ENCODE data around the gene PLA2G3. TPM values are rescaled to one million over a fixed set of nuclear protein-coding genes. Genes with fewer than 3 reads are reported as not detected.

Gene PLA2G3
- total and polyA plus RNA-seq, 8 donors = 0.06 to 9.9 (median 0.17) TPM; not detected in 1

- Histone ChIP-seq H3K27ac (peak overlapping the region in 1 of 2 donors; percentile 95), H3K4me3 (no peak overlapping the region), H3K36me3 (peaks cover 0 to 47% of the 10 kb centered on the region in 2 donors), H3K4me1 (peaks cover 14 to 42% of the 10 kb centered on the region in 2 donors), H3K27me3 (no peaks in the 10 kb centered on the region), H3K9me3 (no peaks in the 10 kb centered on the region)
- intact Hi-C loops (cut with DNase I) = loop anchor here (5.0 to 10.0 kb wide), 3 partner anchors 140 to 322 kb away; no protein-coding TSS in a partner anchor
- TF ChIP-seq, protein P1, sequence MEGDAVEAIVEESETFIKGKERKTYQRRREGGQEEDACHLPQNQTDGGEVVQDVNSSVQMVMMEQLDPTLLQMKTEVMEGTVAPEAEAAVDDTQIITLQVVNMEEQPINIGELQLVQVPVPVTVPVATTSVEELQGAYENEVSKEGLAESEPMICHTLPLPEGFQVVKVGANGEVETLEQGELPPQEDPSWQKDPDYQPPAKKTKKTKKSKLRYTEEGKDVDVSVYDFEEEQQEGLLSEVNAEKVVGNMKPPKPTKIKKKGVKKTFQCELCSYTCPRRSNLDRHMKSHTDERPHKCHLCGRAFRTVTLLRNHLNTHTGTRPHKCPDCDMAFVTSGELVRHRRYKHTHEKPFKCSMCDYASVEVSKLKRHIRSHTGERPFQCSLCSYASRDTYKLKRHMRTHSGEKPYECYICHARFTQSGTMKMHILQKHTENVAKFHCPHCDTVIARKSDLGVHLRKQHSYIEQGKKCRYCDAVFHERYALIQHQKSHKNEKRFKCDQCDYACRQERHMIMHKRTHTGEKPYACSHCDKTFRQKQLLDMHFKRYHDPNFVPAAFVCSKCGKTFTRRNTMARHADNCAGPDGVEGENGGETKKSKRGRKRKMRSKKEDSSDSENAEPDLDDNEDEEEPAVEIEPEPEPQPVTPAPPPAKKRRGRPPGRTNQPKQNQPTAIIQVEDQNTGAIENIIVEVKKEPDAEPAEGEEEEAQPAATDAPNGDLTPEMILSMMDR (IDR thresholded peaks at IDR 0.05) = no peak
- ATAC-seq (no peak), DNase-seq (no peak)
Observed at GRCh38 chr22:31086703-31087330, 53.5 kb downstream of the PLA2G3 start.

- peaks cover 0 to 38% of the 10 kb centered on the region in 2 donors for H3K36me3 ChIP-seq
- TF ChIP-seq, protein P1 (IDR thresholded peaks at IDR 0.05) = no peak
- no peaks in the 10 kb centered on the region for H3K27me3 ChIP-seq
- H3K9me3 ChIP-seq = no peaks in the 10 kb centered on the region
- peak overlapping the region; percentile 90 to 95 for H3K27ac ChIP-seq
- peaks cover 14 to 50% of the 10 kb centered on the region in 2 donors for H3K4me1 ChIP-seq
- no peak for ATAC-seq
- intact Hi-C loops (cut with DNase I) = loop anchor here (5.0 to 10.0 kb wide), 3 partner anchors 139 to 321 kb away; no protein-coding TSS in a partner anchor
- no peak for DNase-seq
- H3K4me3 ChIP-seq = peak overlapping the region in 1 of 2 donors; percentile 77
Observed at GRCh38 chr22:31085928-31086327, 54.4 kb downstream of the PLA2G3 start.

DNA sequence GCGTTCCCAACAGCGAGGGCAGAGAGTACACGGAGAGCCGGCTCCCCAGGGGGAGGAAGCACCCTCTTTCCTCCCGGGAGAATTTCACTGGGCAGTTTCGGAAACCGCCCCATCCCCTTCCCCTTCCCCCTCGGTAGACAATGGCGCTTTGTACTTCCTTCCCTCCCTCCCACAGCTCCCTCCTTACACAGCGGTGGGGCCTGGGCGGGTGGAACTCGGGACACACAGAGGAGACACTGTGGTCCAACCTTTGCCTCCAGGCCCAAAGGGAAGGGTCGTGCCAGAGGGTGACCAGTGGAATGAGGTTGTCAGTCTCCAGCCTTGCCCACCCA, 54.8 kb downstream of the PLA2G3 start:
- intact Hi-C loops (cut with DNase I) = loop anchor here (5.0 to 10.0 kb wide), 3 partner anchors 138 to 321 kb away; no protein-coding TSS in a partner anchor
- ATAC-seq (no peak), DNase-seq (no peak)
- H3K36me3 ChIP-seq = peaks cover 0 to 33% of the 10 kb centered on the region in 2 donors
- H3K9me3 ChIP-seq = no peaks in the 10 kb centered on the region
- H3K27ac ChIP-seq = peak overlapping the region; percentile 90 to 95
- H3K4me3 ChIP-seq = peak overlapping the region; percentile 70 to 77
- H3K27me3 ChIP-seq = no peaks in the 10 kb centered on the region
- TF ChIP-seq, protein P1 (IDR thresholded peaks at IDR 0.05) = peak; percentile 6 to 15
- H3K4me1 ChIP-seq = peaks cover 15 to 53% of the 10 kb centered on the region in 2 donors

DNA sequence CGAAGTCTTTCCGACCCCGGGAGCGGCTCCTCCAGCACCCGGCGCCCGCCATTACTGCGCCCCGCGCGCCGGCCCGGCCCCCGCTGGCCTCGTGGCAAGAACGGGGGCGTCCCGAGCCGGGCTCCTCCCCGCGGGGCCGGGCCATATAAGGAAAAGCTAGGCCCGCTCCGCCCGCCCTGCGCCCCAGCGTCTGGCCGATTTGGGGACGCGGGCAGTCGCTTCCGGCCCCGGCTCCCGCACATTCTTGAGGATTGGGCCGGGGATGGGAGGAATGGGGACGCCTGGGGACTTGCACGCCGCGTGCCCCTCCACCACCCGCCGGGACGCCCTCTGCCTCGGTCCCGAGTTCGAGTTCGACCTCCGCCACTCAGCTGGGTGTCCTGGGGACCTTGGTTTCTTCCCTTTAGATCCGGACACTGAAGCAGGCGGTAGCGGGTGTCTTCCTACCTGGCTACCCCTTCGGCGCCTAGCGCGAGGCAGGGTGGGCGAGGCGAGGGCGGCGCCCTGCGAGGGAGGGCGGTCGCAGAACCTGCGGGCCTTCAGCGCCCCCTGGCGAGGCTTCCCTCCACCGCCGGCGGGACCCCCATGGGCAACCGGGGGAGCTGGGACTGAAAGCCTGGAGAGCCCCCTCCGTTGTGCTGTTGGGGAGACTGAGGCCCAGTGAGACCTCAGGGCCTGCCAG, 55.4 kb downstream of the PLA2G3 start:
- ATAC-seq = peak; percentile 84
- peaks cover 0 to 28% of the 10 kb centered on the region in 2 donors for H3K36me3 ChIP-seq
- H3K4me1 ChIP-seq = peaks cover 18 to 56% of the 10 kb centered on the region in 2 donors

More for the DNA sequence above, 55.4 kb downstream of the PLA2G3 start:
- DNase-seq = peak; percentile 73 to 97 (median 89)
- Histone ChIP-seq H3K9me3 (no peaks in the 10 kb centered on the region), H3K27me3 (no peaks in the 10 kb centered on the region), H3K27ac (peak overlapping the region; percentile 90 to 95), H3K4me3 (peak overlapping the region; percentile 70 to 77)
- intact Hi-C loops (cut with DNase I) = loop anchor here (5.0 to 10.0 kb wide), 3 partner anchors 138 to 320 kb away; no protein-coding TSS in a partner anchor
- TF ChIP-seq, protein P1 (IDR thresholded peaks at IDR 0.05) = peak; percentile 86 to 87

Small RNA genes lying within 50 kb of the gene (microRNA-seq; reads per million reads assigned to microRNA genes)
- gene MIR3928 = 2.2 to 3.3 reads per million in 2 donors

Other genes with a start within 250 kb of the PLA2G3 start
- gene MORC2, start 171.7 kb downstream of the PLA2G3 start, total RNA-seq = 10 to 100 TPM; 24.7 to 29.8 TPM
- gene MORC2, start 171.7 kb downstream of the PLA2G3 start, polyA plus RNA-seq (ENCODE audit: insufficient read length in 6 of 6) = 10 to 100 TPM; 31.6 to 37.2 (median 34.9) TPM
- 10 to 100 TPM; 56.4 to 78.0 TPM for gene TUG1, start 171.2 kb downstream of the PLA2G3 start, total RNA-seq
- gene TUG1, start 171.2 kb downstream of the PLA2G3 start, polyA plus RNA-seq (ENCODE audit: insufficient read length in 6 of 6) = 100 to 1,000 TPM; 223 to 251 (median 234) TPM
- 10 to 100 TPM; 86.4 to 99.7 TPM for gene SMTN, start 59.2 kb downstream of the PLA2G3 start, total RNA-seq
- gene SMTN, start 59.2 kb downstream of the PLA2G3 start, polyA plus RNA-seq (ENCODE audit: insufficient read length in 6 of 6) = 10 to 100 TPM; 71.0 to 98.7 (median 82.1) TPM
- gene SELENOM, start 32.9 kb downstream of the PLA2G3 start, total RNA-seq = 100 to 1,000 TPM in 1 of 2 donors, 10 to 100 TPM in 1; 80.0 to 115 TPM
- 10 to 100 TPM in 3 of 6 donors, 1 to 10 TPM in 3; 7.8 to 19.8 (median 11.0) TPM for gene SELENOM, start 32.9 kb downstream of the PLA2G3 start, polyA plus RNA-seq (ENCODE audit: insufficient read length in 6 of 6)
- 1 to 10 TPM; 3.8 to 4.0 TPM for gene INPP5J, start 17.5 kb downstream of the PLA2G3 start, total RNA-seq
- 1 to 10 TPM; 2.1 to 4.1 (median 2.7) TPM for gene INPP5J, start 17.5 kb downstream of the PLA2G3 start, polyA plus RNA-seq (ENCODE audit: insufficient read length in 6 of 6)
- 10 to 100 TPM; 28.2 to 34.3 TPM for gene RNF185, start 19.7 kb upstream of the PLA2G3 start, total RNA-seq
- gene RNF185, start 19.7 kb upstream of the PLA2G3 start, polyA plus RNA-seq (ENCODE audit: insufficient read length in 6 of 6) = 10 to 100 TPM; 35.9 to 38.8 (median 38.3) TPM
- gene LIMK2, start 71.8 kb upstream of the PLA2G3 start, total RNA-seq = 10 to 100 TPM; 68.7 to 87.6 TPM
- 10 to 100 TPM; 47.4 to 58.7 (median 52.0) TPM for gene LIMK2, start 71.8 kb upstream of the PLA2G3 start, polyA plus RNA-seq (ENCODE audit: insufficient read length in 6 of 6)
- gene PIK3IP1, start 152.0 kb upstream of the PLA2G3 start, total RNA-seq = 10 to 100 TPM; 12.8 to 41.5 TPM
- 10 to 100 TPM; 11.1 to 15.1 (median 11.9) TPM for gene PIK3IP1, start 152.0 kb upstream of the PLA2G3 start, polyA plus RNA-seq (ENCODE audit: insufficient read length in 6 of 6)
- 10 to 100 TPM; 19.9 to 23.4 TPM for gene PATZ1, start 205.8 kb upstream of the PLA2G3 start, total RNA-seq
- 10 to 100 TPM; 63.2 to 72.4 (median 69.4) TPM for gene PATZ1, start 205.8 kb upstream of the PLA2G3 start, polyA plus RNA-seq (ENCODE audit: insufficient read length in 6 of 6)